A549 (cell line): ENCODE measurements around the gene IFITM2.

ENCODE experiments used
- CEBPB ChIP-seq, 2 experiments: fragments of >200 bp in 1 of 2; sonication (Bioruptor Twin) in 1 of 2; formaldehyde crosslinking in 1 of 2; IDR thresholded peaks; 2 replicates each; pipeline ENCODE4 v1.6.1; 2012 to 2016
- EP300 ChIP-seq, 2 experiments: fragments of >200 bp; sonication (Bioruptor Twin); formaldehyde crosslinking; IDR thresholded peaks; 2 replicates in 1 of 2; 3 replicates in 1 of 2; pipeline ENCODE4 v1.6.1; 2016 to 2017
- GATA3 ChIP-seq: IDR thresholded peaks from 2 replicates; pipeline ENCODE4 v1.6.1; 2012; ENCODE audit warnings: borderline replicate concordance
- MYC ChIP-seq: IDR thresholded peaks from 2 replicates; pipeline ENCODE4 v1.6.1; 2012; ENCODE audit warnings: mild to moderate bottlenecking, inconsistent platforms, low read length, improper control_type of control experiment, borderline replicate concordance
- POLR2A ChIP-seq: IDR thresholded peaks from 2 replicates; pipeline ENCODE4 v1.6.1; 2012; ENCODE audit warnings: mild to moderate bottlenecking, low read length
- RARB ChIP-seq: fragments of 250-450 bp; sonication (Bioruptor Pico); IDR thresholded peaks from 2 replicates; pipeline ENCODE4 v1.8.0; 2021; ENCODE audit warnings: mild to moderate bottlenecking, moderate library complexity
- SREBF2 ChIP-seq: fragments of 450-650 bp; IDR thresholded peaks from 2 replicates; pipeline ENCODE4 v1.6.1; 2014; ENCODE audit warnings: mild to moderate bottlenecking, moderate library complexity
- USF2 ChIP-seq: fragments of 450-650 bp; IDR thresholded peaks from 2 replicates; pipeline ENCODE4 v1.6.1; 2014; ENCODE audit warnings: antibody characterized with exemption
- TF ChIP-seq, protein P1 (sequence below): fragments of >200 bp; sonication (Bioruptor Twin); formaldehyde crosslinking; IDR thresholded peaks from 3 replicates; pipeline ENCODE4 v1.5.1; 2016
- TF ChIP-seq, protein P2 (sequence below): fragments of >200 bp; sonication (Bioruptor Twin); formaldehyde crosslinking; IDR thresholded peaks from 2 replicates; pipeline ENCODE4 v1.6.1; 2016

- TF ChIP-seq RARB (no peak), POLR2A (no peak), SREBF2 (no peak), CEBPB (IDR thresholded peaks at IDR 0.05) (no peak), USF2 (no peak), EP300 (IDR thresholded peaks at IDR 0.05) (no peak), MYC (no peak), GATA3 (no peak)
- TF ChIP-seq, protein P1, sequence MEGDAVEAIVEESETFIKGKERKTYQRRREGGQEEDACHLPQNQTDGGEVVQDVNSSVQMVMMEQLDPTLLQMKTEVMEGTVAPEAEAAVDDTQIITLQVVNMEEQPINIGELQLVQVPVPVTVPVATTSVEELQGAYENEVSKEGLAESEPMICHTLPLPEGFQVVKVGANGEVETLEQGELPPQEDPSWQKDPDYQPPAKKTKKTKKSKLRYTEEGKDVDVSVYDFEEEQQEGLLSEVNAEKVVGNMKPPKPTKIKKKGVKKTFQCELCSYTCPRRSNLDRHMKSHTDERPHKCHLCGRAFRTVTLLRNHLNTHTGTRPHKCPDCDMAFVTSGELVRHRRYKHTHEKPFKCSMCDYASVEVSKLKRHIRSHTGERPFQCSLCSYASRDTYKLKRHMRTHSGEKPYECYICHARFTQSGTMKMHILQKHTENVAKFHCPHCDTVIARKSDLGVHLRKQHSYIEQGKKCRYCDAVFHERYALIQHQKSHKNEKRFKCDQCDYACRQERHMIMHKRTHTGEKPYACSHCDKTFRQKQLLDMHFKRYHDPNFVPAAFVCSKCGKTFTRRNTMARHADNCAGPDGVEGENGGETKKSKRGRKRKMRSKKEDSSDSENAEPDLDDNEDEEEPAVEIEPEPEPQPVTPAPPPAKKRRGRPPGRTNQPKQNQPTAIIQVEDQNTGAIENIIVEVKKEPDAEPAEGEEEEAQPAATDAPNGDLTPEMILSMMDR, result no peak
- TF ChIP-seq, protein P2, sequence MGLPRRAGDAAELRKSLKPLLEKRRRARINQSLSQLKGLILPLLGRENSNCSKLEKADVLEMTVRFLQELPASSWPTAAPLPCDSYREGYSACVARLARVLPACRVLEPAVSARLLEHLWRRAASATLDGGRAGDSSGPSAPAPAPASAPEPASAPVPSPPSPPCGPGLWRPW, result no peak
Observed at GRCh38 chr11:332651-333480, 25.2 kb downstream of the IFITM2 start.
